ENCODE results near the gene SLC2A3.
"Not testable (repeated sequence)": the region's sequence is repeated elsewhere in the genome, so short reads cannot be mapped to it uniquely, and the experiment has no call there.

SLC2A3 gene

GRCh38 chr12:7977351-7978124 lies 41.6 kb upstream of the SLC2A3 start:
- DNase-seq (ENCODE audit: low read depth in 1 of 2, low spot score in 1 of 2); H3K27me3 ChIP-seq (ENCODE audit: insufficient read depth, poor library complexity, severe bottlenecking); H3K4me3 ChIP-seq (replicated peaks; ENCODE audit: insufficient read depth, low read length): not testable (repeated sequence)
- peak overlapping the region; percentile 42 for H3K27ac ChIP-seq (replicated peaks)

GRCh38 chr12:7973457-7973825 lies 37.5 kb upstream of the SLC2A3 start:
- Histone ChIP-seq H3K27me3 (ENCODE audit: insufficient read depth, poor library complexity, severe bottlenecking) (no peaks in the 10 kb centered on the region), H3K27ac (replicated peaks) (no peak overlapping the region), H3K4me3 (replicated peaks; ENCODE audit: insufficient read depth, low read length) (no peak overlapping the region)
- no peak for DNase-seq (ENCODE audit: low read depth in 1 of 2, low spot score in 1 of 2)
- TF ChIP-seq REST (IDR thresholded peaks at IDR 0.05; ENCODE audit: insufficient replicate concordance, low read depth) (no peak), GABPA (IDR thresholded peaks at IDR 0.05; ENCODE audit: low read depth) (no peak), POLR2AphosphoS5 (IDR thresholded peaks at IDR 0.05; ENCODE audit: low read depth) (no peak), SPI1 (IDR thresholded peaks at IDR 0.05; ENCODE audit: borderline replicate concordance, low read depth) (no peak)
- TF ChIP-seq, protein P1, sequence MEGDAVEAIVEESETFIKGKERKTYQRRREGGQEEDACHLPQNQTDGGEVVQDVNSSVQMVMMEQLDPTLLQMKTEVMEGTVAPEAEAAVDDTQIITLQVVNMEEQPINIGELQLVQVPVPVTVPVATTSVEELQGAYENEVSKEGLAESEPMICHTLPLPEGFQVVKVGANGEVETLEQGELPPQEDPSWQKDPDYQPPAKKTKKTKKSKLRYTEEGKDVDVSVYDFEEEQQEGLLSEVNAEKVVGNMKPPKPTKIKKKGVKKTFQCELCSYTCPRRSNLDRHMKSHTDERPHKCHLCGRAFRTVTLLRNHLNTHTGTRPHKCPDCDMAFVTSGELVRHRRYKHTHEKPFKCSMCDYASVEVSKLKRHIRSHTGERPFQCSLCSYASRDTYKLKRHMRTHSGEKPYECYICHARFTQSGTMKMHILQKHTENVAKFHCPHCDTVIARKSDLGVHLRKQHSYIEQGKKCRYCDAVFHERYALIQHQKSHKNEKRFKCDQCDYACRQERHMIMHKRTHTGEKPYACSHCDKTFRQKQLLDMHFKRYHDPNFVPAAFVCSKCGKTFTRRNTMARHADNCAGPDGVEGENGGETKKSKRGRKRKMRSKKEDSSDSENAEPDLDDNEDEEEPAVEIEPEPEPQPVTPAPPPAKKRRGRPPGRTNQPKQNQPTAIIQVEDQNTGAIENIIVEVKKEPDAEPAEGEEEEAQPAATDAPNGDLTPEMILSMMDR (IDR thresholded peaks at IDR 0.05; ENCODE audit: insufficient read depth, low read length): no peak

- peak overlapping the region; percentile 67 for H3K27ac ChIP-seq (replicated peaks)
- no peak for TF ChIP-seq SPI1 (IDR thresholded peaks at IDR 0.05; ENCODE audit: borderline replicate concordance, low read depth)
- TF ChIP-seq POLR2AphosphoS5 (IDR thresholded peaks at IDR 0.05; ENCODE audit: low read depth): no peak
- no peak for TF ChIP-seq REST (IDR thresholded peaks at IDR 0.05; ENCODE audit: insufficient replicate concordance, low read depth)
- TF ChIP-seq GABPA (IDR thresholded peaks at IDR 0.05; ENCODE audit: low read depth): no peak
- TF ChIP-seq, protein P1 (IDR thresholded peaks at IDR 0.05; ENCODE audit: insufficient read depth, low read length): no peak
- DNase-seq (ENCODE audit: low read depth in 1 of 2, low spot score in 1 of 2): no peak
- no peaks in the 10 kb centered on the region for H3K27me3 ChIP-seq (ENCODE audit: insufficient read depth, poor library complexity, severe bottlenecking)
- no peak overlapping the region for H3K4me3 ChIP-seq (replicated peaks; ENCODE audit: insufficient read depth, low read length)
These were observed 36.9 kb upstream of the SLC2A3 start for GRCh38 chr12:7972734-7973456.

DNA sequence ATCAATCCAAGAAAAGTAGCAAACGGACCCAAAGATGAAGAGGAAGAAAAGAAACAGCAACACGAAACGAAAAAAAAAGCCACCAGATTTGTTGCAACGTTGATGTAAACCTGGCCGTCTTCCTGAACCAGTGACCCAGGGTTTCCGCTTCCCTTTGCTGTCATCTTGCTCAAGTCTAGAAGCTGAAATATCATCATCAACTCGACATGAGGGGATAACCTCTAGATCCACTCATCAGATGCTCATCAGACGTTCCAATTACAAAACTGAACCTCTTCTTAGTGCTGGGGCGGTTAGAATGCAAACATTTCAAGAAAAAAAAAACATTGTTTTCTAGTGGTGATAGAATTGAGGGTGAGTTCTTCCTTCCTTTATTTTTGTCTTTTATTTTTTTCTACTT lies 36.3 kb upstream of the SLC2A3 start:
- peak in 1 of 2 experiments; percentile 19 for DNase-seq (ENCODE audit: low read depth in 1 of 2, low spot score in 1 of 2)
- not testable (repeated sequence) for H3K27me3 ChIP-seq (ENCODE audit: insufficient read depth, poor library complexity, severe bottlenecking); H3K4me3 ChIP-seq (replicated peaks; ENCODE audit: insufficient read depth, low read length)
- peak overlapping the region; percentile 67 for H3K27ac ChIP-seq (replicated peaks)

GRCh38 chr12:7971765-7972164 lies 35.8 kb upstream of the SLC2A3 start:
- H3K27ac ChIP-seq (replicated peaks): peak overlapping the region; percentile 60
- H3K4me3 ChIP-seq (replicated peaks; ENCODE audit: insufficient read depth, low read length); DNase-seq (ENCODE audit: low read depth in 1 of 2, low spot score in 1 of 2); H3K27me3 ChIP-seq (ENCODE audit: insufficient read depth, poor library complexity, severe bottlenecking): not testable (repeated sequence)

Data from HL-60 (cell line).